ENCODE data around the gene SLC2A8. TPM values are rescaled to one million over a fixed set of nuclear protein-coding genes. Genes with fewer than 3 reads are reported as not detected.
A peak's percentile ranks its signal among the peaks of the same experiment; 100 is the strongest.

SLC2A8 gene
- total RNA-seq, 1 experiment from 2014 or later, result 37.4 TPM

DNA sequence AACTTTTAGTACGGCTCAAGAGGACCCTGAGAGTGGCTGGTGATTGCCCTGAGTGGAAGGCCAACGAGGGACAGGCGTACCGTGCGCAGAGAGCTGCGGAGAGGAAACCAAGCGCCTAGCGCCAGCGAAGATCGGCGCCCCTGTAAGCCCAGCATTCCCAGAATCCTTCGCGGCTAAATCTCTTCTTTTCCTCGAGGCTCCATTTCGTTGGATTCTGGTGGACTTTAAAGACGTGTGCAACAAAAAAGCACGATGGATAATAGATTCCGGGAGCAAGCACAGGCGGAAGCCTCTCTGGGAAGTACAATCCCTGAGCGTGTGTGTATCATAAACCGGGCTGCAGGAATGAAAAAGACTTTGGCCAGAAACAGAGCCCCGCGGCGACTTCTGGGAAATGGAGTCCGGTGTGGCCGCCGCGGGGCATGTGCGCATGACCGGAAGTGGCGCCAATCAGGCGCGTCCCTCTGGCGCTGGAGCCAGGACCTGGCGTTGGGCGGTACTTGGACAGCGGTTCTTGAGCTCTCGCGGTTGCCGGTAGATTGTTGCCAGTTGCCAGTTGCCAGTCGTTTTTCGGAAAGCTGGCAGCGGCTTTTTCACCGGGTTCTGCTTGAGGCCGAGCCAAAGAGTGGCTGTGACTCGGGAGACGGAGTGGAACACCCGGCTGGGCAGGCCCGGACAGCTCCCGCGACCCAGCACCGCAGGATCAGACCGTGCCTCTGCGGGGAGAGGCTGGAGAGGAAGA lies 27.1 kb downstream of the SLC2A8 start, which contains the start of gene ZNF79 (continued):
- TF ChIP-seq, protein P1, sequence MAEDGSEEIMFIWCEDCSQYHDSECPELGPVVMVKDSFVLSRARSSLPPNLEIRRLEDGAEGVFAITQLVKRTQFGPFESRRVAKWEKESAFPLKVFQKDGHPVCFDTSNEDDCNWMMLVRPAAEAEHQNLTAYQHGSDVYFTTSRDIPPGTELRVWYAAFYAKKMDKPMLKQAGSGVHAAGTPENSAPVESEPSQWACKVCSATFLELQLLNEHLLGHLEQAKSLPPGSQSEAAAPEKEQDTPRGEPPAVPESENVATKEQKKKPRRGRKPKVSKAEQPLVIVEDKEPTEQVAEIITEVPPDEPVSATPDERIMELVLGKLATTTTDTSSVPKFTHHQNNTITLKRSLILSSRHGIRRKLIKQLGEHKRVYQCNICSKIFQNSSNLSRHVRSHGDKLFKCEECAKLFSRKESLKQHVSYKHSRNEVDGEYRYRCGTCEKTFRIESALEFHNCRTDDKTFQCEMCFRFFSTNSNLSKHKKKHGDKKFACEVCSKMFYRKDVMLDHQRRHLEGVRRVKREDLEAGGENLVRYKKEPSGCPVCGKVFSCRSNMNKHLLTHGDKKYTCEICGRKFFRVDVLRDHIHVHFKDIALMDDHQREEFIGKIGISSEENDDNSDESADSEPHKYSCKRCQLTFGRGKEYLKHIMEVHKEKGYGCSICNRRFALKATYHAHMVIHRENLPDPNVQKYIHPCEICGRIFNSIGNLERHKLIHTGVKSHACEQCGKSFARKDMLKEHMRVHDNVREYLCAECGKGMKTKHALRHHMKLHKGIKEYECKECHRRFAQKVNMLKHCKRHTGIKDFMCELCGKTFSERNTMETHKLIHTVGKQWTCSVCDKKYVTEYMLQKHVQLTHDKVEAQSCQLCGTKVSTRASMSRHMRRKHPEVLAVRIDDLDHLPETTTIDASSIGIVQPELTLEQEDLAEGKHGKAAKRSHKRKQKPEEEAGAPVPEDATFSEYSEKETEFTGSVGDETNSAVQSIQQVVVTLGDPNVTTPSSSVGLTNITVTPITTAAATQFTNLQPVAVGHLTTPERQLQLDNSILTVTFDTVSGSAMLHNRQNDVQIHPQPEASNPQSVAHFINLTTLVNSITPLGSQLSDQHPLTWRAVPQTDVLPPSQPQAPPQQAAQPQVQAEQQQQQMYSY (CRISPR knock-in tag; IDR thresholded peaks at IDR 0.05), result no peak
- TF ChIP-seq, protein P2, sequence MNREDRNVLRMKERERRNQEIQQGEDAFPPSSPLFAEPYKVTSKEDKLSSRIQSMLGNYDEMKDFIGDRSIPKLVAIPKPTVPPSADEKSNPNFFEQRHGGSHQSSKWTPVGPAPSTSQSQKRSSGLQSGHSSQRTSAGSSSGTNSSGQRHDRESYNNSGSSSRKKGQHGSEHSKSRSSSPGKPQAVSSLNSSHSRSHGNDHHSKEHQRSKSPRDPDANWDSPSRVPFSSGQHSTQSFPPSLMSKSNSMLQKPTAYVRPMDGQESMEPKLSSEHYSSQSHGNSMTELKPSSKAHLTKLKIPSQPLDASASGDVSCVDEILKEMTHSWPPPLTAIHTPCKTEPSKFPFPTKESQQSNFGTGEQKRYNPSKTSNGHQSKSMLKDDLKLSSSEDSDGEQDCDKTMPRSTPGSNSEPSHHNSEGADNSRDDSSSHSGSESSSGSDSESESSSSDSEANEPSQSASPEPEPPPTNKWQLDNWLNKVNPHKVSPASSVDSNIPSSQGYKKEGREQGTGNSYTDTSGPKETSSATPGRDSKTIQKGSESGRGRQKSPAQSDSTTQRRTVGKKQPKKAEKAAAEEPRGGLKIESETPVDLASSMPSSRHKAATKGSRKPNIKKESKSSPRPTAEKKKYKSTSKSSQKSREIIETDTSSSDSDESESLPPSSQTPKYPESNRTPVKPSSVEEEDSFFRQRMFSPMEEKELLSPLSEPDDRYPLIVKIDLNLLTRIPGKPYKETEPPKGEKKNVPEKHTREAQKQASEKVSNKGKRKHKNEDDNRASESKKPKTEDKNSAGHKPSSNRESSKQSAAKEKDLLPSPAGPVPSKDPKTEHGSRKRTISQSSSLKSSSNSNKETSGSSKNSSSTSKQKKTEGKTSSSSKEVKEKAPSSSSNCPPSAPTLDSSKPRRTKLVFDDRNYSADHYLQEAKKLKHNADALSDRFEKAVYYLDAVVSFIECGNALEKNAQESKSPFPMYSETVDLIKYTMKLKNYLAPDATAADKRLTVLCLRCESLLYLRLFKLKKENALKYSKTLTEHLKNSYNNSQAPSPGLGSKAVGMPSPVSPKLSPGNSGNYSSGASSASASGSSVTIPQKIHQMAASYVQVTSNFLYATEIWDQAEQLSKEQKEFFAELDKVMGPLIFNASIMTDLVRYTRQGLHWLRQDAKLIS (CRISPR knock-in tag; IDR thresholded peaks at IDR 0.05; ENCODE audit: borderline replicate concordance), result no peak
- TF ChIP-seq, protein P3, sequence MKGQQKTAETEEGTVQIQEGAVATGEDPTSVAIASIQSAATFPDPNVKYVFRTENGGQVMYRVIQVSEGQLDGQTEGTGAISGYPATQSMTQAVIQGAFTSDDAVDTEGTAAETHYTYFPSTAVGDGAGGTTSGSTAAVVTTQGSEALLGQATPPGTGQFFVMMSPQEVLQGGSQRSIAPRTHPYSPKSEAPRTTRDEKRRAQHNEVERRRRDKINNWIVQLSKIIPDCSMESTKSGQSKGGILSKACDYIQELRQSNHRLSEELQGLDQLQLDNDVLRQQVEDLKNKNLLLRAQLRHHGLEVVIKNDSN (CRISPR knock-in tag; IDR thresholded peaks at IDR 0.05), result 0 out of 2 replicates have a peak, but pooled peaks have one; percentile 51
- no peak for TF ChIP-seq NR2C2 (CRISPR knock-in tag; IDR thresholded peaks at IDR 0.05)

DNA sequence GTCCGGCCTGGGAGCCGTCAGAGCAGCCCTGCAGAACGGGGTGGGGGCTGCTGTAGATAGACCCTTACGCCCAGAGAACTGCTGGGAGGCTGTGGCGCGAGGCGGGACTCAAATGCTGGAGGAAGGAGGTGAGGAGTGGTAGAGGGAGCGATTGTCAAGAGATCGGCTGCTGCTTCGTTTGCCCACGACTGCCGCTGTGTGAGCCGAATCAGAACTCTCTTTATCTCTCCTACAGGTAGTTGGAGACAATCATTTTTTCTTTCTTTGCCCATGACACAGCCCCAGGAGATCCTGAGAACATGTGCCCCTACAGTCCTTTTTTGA lies 27.7 kb downstream of the SLC2A8 start:
- TF ChIP-seq, protein P4, sequence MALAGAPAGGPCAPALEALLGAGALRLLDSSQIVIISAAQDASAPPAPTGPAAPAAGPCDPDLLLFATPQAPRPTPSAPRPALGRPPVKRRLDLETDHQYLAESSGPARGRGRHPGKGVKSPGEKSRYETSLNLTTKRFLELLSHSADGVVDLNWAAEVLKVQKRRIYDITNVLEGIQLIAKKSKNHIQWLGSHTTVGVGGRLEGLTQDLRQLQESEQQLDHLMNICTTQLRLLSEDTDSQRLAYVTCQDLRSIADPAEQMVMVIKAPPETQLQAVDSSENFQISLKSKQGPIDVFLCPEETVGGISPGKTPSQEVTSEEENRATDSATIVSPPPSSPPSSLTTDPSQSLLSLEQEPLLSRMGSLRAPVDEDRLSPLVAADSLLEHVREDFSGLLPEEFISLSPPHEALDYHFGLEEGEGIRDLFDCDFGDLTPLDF (CRISPR knock-in tag; IDR thresholded peaks at IDR 0.05), result 0 out of 2 replicates have a peak, but pooled peaks have one; percentile 54
- TF ChIP-seq ZBTB21 (CRISPR knock-in tag; IDR thresholded peaks at IDR 0.05; ENCODE audit: borderline replicate concordance), result no peak
- ATAC-seq (no peak; the same call in none of the 2 replicates), DNase-seq (ENCODE audit: low spot score) (no peak)
- POLR2A ChIA-PET, result interaction anchor here (0.6 to 1.4 kb wide), 6 partner anchors 9 to 64 kb away, joined by 3 to 9 read pairs (median 3); partner anchors contain the start of genes LRSAM1, RPL12 and SLC2A8
- Mint-ChIP-seq H3K4me1 (peaks cover 24% of the 10 kb centered on the region), H3K4me3 (peak overlapping the region; percentile 98), H3K27me3 (ENCODE audit: low read depth) (no peaks in the 10 kb centered on the region), H3K36me3 (peaks cover 19% of the 10 kb centered on the region), H3K9me3 (no peaks in the 10 kb centered on the region), H3K27ac (peak overlapping the region; percentile 99)
- CTCF ChIA-PET, result interaction anchor here (0.9 to 1.4 kb wide), 13 partner anchors 27 to 519 kb away, joined by 3 to 12 read pairs (median 3); partner anchors contain the start of genes LRSAM1, RPL12, SLC2A8 and TOR2A

DNA sequence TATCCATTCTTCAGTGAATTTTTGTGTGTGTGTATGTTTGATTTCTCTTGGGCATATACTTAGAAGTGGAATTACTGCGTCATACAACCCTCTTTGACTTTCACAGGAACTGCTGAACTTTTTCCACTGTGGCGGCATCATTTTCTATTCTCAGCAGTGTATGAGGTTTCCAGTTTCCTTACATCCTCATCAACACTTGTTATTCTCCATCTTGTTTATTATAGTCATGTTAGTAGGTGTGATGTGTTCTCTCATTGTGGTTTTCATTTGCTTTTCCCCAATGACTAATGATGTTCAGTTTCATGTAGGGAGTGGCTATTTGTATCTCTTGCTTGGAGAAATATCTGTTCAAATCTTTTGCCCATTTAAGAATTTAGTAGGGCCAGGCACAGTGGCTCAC lies 29.8 kb downstream of the SLC2A8 start:
- Mint-ChIP-seq H3K36me3 (peaks cover 37% of the 10 kb centered on the region), H3K27me3 (ENCODE audit: low read depth) (no peaks in the 10 kb centered on the region), H3K27ac (peak overlapping the region; percentile 65; the same call in 1 of the 2 replicates), H3K4me1 (peaks cover 22% of the 10 kb centered on the region), H3K9me3 (no peaks in the 10 kb centered on the region), H3K4me3 (peak overlapping the region; percentile 98)
- CTCF ChIA-PET, result no interaction called here
- POLR2A ChIA-PET, result interaction anchor here (0.7 kb wide), 1 partner anchor 118 kb away, joined by 5 read pairs; no protein-coding TSS in a partner anchor
- no peak for ATAC-seq
- no peak for DNase-seq (ENCODE audit: low spot score)
- TF ChIP-seq, protein P5, sequence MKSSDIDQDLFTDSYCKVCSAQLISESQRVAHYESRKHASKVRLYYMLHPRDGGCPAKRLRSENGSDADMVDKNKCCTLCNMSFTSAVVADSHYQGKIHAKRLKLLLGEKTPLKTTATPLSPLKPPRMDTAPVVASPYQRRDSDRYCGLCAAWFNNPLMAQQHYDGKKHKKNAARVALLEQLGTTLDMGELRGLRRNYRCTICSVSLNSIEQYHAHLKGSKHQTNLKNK (CRISPR knock-in tag; IDR thresholded peaks at IDR 0.05), result no peak
- TF ChIP-seq, protein P6, sequence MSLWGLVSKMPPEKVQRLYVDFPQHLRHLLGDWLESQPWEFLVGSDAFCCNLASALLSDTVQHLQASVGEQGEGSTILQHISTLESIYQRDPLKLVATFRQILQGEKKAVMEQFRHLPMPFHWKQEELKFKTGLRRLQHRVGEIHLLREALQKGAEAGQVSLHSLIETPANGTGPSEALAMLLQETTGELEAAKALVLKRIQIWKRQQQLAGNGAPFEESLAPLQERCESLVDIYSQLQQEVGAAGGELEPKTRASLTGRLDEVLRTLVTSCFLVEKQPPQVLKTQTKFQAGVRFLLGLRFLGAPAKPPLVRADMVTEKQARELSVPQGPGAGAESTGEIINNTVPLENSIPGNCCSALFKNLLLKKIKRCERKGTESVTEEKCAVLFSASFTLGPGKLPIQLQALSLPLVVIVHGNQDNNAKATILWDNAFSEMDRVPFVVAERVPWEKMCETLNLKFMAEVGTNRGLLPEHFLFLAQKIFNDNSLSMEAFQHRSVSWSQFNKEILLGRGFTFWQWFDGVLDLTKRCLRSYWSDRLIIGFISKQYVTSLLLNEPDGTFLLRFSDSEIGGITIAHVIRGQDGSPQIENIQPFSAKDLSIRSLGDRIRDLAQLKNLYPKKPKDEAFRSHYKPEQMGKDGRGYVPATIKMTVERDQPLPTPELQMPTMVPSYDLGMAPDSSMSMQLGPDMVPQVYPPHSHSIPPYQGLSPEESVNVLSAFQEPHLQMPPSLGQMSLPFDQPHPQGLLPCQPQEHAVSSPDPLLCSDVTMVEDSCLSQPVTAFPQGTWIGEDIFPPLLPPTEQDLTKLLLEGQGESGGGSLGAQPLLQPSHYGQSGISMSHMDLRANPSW (CRISPR knock-in tag; conservative IDR thresholded peaks at IDR 0.05; ENCODE audit: low read depth), result no peak
- TF ChIP-seq, protein P7, sequence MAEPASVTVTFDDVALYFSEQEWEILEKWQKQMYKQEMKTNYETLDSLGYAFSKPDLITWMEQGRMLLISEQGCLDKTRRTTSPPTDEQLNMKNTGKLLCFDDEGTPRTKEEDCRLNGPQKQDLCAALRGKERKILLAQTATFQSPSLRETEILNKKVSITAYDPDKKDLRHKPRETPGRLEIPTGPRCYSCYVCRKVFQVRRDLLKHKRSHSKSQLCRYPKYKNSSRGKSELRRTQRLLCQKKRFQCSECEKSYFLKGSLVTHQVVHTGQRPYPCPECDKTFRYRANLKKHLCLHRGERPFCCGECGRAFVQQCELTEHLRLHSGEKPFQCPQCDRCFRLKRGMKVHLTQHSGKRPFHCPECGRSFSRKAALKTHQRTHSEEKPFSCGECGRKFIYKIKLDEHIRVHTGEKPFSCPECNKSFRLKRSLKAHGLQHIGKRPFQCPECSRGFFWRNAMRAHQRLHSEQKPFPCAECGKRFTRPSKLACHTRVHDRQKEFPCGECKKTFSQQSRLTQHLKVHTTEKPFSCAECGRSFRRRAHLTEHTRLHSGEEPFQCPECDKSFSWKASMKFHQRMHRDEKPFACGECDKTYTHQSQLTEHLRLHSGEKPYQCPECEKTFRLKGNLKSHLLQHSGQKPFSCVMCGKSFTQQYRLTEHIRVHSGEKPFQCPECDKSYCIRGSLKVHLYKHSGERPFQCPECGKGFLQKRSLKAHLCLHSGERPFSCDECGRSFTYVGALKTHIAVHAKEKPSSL (CRISPR knock-in tag; conservative IDR thresholded peaks at IDR 0.05), result no peak
- TF ChIP-seq, protein P8, sequence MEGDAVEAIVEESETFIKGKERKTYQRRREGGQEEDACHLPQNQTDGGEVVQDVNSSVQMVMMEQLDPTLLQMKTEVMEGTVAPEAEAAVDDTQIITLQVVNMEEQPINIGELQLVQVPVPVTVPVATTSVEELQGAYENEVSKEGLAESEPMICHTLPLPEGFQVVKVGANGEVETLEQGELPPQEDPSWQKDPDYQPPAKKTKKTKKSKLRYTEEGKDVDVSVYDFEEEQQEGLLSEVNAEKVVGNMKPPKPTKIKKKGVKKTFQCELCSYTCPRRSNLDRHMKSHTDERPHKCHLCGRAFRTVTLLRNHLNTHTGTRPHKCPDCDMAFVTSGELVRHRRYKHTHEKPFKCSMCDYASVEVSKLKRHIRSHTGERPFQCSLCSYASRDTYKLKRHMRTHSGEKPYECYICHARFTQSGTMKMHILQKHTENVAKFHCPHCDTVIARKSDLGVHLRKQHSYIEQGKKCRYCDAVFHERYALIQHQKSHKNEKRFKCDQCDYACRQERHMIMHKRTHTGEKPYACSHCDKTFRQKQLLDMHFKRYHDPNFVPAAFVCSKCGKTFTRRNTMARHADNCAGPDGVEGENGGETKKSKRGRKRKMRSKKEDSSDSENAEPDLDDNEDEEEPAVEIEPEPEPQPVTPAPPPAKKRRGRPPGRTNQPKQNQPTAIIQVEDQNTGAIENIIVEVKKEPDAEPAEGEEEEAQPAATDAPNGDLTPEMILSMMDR (IDR thresholded peaks at IDR 0.05), result no peak
- no peak for TF ChIP-seq NR2C2 (CRISPR knock-in tag; IDR thresholded peaks at IDR 0.05)
- TF ChIP-seq, protein P9, sequence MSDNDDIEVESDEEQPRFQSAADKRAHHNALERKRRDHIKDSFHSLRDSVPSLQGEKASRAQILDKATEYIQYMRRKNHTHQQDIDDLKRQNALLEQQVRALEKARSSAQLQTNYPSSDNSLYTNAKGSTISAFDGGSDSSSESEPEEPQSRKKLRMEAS (CRISPR knock-in tag; IDR thresholded peaks at IDR 0.05), result no peak

Measured in WTC11 (cell line).